CD4-positive, alpha-beta T cell treated with Interleukin-21 for 1 hour (primary cell): ENCODE results near the gene CNGA3.

Experiments used
- DNase-seq: peaks from one replicate; pipeline ENCODE4 v3.0.0-alpha.2; 2020

The CNGA3 gene

DNA sequence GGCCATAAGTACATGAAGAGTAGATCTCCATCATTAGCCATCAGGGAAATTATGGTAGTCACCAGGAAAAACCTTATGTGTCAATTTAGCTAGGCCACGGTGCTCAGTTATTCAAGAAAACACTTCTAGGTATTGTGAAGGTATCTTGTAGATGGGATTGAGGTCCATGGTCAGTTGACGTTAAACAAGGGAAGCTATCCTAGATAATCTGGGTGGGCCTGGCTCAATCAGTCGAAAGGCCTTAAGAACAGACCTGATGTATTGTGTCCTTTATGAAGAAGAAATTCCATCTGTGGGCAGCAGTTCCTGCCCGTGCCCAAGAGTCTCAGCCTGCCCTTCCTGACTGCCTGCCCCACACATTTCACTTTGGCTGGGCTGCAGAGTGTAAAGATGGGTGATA lies 16.7 kb upstream of the CNGA3 start:
- DNase-seq, result no peak

DNA sequence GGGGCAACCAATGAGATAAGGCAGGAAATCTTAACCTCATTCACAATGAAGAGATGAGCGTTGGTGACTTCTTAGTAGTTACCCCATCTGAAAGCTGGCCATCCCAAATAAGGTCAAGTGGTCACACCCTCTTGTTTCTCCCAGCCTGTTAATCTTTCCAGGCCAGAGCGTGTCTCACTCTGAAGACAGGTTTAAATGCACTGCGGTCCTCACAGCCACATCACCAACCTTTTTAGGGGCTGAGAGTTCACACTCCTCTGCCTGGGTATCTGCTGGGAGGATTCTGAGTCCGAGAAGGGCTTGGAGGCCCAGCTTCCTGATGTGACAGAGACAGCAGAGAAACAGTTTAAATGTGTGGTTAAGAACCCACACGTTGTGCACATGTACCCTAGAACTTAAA lies 13.3 kb upstream of the CNGA3 start:
- DNase-seq, result no peak

DNA sequence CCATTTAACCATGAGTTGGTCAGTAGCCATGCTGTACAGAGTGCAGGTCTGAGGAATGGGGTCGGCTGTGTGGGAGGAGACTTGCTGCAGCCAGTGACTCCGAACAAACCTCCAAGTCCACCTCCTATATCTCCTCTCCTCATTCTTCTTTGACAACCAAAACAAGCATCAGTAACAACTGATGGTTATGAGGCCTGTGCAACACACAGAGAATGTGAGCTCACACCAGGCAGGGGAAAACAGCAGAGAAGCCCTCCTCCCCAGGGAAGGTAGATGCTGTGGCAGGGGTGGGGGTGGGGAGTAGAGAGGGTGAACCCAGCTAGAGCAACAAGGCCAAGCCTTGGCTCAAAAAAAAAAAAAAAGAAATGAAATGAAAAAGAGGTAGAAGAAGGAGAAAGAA lies 12.3 kb upstream of the CNGA3 start:
- no peak for DNase-seq

DNA sequence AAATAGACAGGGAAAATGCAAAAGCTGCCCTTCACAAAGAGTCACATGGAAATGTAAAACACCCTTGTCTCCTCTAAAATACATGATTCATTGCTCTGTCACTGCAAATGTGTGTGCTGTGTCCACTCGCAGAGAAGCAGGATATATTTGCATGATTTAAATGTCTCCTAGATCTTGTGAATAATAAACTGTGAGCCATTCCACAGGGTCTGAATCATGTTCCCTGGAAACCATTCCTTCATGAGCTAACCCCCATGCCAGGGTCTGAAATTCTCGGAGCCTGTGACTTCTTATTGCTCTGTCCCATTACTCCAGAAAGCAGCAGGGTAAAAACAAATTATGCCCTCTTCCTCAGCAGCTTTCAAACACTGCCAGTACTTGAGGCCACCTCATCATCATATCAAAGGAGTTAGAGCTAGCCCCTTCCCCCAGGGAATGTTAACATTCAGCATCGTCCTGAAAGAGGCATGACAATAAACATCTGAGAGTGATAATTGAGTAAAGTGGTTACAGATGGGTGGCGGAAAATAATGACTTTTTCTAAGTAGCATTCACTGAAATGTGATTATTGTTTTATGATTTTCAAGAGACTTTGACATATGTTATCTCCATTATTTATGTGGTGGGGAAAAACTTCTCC lies 11.7 kb upstream of the CNGA3 start:
- DNase-seq, result no peak

DNA sequence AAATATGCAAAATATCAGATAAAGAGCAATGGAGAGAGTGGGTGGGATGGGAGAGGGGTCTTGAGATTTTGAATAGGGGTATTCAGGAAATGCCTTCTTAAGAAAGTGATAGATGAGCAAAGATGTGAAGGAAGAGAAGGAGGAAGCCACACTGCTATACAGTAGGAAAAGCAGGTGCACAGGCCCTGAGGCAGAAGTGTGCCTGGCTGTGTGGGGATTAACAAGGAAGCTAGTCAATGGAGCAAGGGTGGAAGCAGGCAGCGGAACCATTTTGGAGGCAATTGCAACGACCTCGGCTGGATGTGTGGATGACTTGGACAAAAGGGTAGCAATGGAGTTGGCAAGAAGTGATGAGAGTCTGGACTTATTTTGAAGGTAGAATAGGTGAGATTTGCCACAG lies 11.0 kb upstream of the CNGA3 start:
- DNase-seq, result no peak

DNA sequence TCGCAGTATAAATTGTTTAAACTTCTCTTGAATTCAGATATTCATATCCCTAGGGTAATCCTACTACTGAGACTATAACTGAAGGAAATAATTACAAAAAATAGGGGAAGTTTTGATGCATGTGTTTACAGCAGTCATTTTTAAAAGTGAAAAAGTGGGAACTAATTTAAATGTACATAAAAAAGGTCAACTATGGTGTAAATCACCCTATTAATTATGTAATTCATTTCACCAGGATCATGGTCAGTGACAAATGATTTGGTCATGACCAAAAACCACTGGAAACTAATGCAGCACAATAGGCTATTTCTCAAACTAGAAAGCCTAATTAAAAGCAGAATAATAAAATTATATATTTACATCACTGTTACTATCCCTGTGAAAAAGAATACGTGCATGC lies 5.0 kb upstream of the CNGA3 start:
- DNase-seq, result no peak

DNA sequence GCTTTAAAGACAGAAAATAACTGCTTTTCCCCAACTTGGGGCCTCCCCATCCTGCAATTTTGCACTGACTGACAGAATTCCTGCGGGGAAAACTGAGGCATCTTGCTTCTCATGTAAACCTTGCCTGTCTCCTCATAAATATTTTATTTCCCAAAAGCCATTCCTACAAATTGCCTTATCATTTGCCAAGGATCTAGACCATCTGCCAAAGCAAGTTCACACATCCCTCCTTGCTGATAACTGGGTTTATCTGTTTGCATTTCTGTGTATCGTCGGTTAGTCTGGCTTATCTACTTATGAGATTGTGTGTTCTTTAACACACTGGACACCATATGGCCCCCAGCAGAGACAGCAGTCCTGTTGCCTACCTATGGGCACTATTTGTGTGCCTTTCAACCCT lies 3.0 kb upstream of the CNGA3 start:
- no peak for DNase-seq

DNA sequence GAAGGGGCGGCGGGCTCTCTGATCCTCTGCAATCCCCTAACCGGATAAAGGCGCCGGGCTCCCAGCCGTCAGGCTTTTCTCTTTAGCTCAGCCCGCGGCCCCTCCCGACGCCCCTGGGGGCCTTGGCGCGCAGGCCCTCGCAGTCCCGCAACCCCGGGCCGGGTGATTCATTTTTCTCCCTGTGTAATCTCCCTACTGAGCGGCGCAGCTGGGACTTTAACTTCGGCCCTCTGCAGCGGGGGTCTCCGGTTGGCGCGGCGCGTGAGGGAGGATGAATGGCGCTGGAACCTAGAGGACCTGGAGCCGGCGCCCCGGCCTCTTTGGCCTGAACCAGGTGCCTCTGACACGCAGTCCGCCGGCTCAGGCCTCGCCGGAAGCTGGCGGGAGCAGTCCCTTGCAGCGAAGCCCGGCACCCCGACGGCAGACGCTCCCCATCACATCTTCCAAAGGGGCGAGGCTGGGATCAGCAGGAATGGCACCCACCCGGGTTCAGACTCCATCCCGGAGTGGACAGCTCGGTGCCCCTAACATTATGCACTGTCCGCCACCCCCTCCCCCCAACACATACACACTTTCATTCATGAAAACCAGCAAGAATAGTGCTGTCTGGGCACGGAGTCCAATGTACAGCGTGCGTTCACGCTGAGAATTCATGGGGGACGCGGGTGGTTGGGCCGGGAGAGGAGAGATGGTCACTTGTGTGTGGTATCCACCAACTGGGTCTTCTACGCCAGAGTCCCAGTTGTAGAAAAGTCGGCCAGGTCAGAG lies 1.2 kb downstream of the CNGA3 start:
- DNase-seq, result no peak

DNA sequence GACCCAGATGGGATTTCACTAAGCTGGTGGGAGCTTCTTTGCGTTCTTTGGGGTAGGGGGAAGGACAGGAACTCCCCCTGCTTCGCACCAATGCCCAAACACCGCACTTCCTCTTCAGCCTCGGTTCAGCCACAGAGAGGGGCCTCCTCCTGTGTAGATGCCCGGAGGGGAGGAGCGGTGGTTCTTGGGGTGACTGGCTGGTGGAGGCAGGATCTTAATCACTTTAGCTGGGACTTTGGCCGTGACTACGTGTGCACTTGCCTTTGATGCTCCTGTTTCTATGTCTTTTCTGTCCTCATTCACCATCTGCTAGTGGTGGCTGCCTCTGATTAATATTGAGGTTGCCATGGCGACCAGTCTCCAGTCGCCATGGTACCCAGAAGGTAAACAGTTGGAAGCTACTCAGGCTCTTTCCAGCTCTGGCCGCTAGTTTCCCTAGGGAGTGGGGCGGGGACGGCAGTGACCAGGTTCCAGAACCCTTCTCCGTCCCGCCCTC lies 1.9 kb downstream of the CNGA3 start:
- DNase-seq, result no peak

DNA sequence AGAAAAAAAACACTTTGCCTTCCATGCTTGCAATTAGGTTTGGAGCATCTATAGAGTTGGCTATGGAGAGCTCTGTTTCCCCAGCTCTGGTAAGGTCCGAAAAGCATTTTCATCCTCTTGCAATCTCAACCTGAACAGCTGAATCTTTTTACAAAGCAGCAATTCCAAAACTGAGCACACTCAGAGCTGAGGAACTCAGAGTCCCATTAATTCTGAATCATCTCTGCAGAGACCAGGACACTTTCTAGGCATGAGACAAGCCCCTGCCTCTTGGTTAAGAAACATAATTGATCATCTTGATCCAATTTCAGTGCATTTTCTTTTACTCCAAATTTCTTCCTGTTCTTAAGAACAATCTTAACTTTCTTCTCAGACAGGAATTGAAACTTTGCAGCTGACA lies 4.2 kb downstream of the CNGA3 start:
- no peak for DNase-seq

DNA sequence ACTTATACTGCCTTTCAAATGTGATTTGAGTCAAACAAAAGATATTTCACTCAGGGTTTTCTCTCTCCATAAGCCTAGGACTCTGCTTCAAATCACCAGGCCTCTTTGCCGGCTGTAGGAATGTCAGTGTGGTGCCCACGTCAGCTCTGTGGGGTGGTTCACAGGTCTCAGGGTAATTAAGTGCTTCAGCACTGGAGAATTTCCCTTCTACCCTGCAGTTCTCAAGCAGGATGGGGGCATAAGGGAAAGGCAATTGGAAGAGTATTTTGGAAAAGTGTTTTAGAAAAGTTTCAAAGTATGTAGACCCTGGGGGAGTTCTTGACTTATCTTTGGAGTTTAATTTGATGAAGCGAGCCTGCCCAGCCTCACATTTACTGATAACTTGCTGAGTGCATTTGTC lies 9.6 kb downstream of the CNGA3 start:
- DNase-seq, result no peak

DNA sequence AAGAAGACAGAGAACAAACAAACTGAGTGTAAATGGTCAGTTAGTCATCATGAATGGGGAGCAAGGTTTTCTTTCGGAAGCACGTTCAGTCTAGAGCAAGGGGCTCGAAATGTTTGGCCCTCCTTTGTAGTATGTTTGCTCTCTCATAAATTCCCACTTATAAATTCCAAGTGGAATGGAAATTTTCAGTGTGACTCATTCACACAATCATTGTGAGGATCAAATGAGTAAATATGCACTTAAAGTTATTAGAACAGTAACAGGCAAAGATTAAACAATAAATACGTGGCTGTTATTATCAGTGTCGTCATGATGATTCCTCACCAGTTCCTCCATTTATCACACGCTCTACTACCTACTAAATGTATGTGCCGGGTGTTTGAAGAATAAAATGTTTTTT lies 10.5 kb downstream of the CNGA3 start:
- no peak for DNase-seq

DNA sequence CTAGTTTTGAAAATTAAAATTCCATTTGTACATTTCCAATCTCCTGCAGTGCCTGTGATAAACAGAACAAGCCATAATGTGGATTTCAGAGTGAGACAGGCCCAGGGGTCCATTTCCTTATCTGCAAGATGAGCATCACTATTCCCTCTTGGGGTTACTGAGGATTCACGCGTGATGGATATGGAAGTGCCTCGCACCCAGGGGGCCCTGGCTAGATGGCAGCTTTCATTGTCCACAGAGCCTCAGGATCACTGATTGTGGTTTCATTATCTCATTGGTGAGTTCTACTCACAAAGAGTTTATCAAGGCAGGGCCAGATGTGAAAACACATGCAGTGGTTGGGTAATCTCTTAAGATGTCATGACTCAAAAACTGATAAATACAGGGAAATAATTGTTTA lies 11.6 kb downstream of the CNGA3 start:
- DNase-seq, result no peak

DNA sequence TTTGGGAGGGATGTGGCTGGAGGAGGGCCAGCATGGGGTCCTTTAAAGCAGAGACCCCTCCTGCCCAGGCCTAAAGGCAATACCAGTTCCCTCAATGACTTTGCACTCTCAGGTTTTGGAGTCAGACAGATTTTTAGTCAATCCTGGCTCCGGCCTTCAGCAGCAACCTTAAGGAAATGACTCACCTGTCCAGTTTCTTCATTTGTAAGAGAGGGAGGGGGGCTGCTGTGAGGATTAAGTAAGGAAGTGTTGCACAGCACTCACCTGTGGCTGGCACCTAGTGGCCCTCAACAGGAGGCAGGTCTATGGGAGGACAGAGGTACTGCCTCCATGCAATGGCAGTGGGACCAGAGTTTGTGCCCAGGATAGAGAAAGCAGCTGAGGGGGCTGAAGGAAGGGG lies 13.7 kb downstream of the CNGA3 start:
- no peak for DNase-seq

DNA sequence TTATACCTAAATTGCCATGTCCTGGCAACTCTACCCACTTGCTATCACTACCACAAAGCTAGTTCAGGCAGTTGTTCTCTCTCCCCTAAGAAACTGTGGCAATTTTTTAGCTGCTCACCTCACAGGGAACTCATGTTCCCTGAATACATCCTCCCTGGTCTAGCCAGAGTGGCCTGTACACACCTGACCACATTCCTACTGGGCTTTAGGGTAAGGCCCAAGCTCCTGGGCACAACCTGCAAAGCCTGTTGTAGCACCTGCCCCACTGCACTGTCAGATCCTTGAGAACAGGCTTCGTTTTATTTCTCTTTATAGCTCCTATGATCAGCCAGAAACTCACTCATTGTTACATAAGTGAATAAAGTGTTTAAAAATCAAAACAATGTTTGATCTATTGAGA lies 21.5 kb downstream of the CNGA3 start:
- DNase-seq, result no peak

DNA sequence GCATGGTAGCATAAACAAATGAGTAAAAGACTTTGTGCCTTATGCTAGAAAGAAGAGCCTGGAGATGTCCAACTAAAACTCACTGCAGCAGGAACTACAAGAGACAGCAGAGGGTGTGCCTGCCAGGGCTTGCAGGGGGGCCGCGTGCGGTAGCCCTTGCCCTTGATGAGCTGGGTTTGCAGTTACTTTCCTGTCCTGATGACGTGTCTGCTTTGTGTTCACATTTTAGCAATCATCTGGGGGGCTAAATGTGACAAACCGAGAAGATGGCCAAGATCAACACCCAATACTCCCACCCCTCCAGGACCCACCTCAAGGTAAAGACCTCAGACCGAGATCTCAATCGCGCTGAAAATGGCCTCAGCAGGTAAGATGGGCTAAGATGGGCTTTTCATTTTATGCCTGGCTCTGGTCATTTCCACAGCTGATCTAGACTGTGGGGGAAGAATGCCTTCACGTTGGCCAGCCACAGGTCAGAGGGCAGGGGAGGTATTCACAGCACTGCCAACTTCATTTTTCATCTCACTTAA lies 23.5 kb downstream of the CNGA3 start:
- DNase-seq, result no peak

DNA sequence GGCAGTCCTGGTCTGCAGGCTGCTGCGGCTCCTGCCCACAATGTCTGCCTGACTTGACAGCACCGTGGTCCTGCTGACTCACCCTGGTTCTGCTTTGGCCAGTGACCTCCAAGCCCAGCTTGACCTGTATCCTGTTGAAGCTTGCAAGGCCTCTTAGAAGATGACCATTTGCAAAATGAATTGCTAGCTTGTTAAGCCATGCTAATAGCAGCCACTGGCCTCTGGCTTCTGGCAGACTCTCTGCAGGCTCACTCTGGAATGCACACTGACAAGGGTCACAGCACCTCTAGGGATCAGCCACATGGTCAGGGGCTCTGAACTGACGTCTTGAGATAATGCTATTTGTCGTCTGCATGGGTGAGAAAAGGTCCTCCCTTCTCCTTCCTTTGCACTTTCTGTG lies 25.9 kb downstream of the CNGA3 start:
- no peak for DNase-seq

DNA sequence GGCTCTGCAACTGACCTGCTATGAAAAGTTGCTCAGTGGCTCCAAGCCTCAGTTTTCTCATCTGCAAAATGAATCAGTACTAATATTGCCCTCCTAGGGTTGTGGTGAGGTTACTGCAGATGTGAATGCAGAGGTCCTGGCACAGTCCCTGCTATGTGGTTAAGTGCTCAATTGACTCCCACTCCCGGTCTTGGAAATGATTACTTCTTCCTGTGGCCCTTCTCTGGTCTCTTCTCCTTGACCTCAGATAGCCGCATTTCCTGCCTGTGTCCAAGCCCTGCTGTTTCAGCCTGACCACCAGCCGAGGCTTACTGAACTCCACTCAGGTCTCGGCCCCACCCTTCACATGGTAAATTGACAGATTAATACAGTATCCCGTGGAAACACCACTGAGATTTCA lies 26.3 kb downstream of the CNGA3 start:
- DNase-seq, result no peak

DNA sequence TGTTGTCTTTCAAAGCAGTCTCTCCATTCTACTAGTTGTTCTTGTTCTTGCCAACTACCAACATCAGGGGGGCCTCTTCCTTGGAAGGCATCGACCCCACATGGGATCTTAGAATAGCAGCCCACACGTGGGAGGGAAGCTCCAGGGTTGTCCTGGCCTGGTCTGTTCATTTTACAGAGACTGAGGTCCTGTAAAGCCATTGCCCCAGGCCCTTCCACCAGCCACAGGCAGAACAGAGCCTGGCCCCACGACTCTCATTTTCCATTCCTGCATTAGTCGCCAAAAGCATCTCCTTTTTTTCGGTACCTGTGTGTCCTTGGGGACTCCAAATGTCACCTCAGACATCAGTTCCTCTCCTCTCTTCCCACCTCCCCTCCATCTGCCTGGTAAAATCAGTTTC lies 28.0 kb downstream of the CNGA3 start:
- no peak for DNase-seq

DNA sequence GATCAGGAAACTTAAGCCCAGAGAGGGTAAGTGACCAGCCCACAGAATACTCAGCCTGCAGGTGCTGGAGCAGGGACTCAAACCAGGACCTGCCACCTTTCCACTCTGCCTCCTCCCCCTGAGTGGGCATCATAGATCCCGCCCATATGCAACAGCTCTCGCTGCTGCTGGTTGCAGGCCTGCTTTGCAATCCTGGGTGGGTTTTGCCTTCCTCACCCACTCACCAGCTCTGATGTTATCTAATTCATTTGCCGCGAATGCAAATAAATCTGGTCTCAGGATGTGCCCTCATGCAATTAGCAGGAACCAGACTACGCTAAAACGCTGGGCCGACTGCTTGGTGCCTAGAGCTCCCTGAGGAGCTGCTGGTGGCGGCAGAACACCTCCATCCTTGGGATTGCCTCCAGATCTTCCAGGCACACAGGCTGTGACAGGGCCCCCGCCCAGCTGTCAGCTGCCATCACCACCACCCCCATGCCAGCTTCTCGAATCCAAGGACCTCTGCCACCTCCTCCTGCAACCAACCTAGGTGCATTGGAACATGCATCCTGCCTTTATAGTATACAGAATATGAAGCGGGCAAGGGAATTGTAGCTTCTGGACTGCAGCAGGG lies 28.8 kb downstream of the CNGA3 start:
- DNase-seq, result no peak

DNA sequence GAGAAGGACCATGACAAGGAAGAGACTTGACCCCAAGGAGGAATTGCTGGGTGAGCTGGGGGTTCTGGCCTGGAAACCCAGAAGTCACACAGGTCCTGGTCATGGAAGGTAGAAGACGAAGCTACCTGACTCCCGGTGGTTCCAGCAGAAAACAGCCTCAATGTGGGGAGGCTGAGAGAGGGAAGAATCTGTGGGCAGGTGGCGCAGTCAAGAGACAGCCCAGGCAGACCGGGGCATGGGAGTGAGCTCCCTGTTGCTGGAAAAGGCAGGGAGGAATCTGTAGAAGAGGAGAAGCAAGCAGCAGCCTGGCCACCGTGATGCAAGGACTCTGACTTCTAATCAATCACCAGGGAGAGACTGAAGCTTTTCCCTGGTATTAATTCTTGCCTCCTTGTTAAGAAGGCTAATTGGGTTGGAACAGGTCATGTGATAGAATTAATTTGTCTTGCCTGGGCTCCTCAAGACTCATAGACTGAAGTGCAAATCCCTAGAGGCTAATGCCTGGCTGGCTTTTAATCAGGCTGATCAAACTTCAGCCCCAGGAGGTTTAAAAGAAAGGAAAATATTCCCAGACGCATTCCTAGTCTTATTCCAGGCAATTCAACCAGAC lies 30.1 kb downstream of the CNGA3 start:
- no peak for DNase-seq

DNA sequence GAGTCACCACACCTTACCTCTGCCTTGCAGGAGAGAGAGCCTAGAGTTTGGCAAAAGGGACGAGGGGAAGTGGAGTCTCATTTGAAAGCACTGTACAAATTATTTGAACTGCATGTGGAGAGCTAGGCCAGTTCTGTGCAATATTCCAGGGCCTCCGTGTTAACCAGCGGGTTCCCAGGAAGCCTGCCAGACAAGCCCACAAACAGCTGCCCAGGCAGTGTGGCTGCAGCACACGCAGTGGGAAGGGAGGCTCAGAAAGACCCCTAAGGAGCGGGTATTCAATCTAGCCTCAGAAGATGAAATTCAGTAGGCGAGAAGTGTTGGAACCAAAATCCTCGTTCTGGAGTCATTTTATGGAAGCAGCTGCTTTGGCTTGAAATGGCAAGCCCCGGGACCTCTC lies 30.7 kb downstream of the CNGA3 start:
- DNase-seq, result no peak

DNA sequence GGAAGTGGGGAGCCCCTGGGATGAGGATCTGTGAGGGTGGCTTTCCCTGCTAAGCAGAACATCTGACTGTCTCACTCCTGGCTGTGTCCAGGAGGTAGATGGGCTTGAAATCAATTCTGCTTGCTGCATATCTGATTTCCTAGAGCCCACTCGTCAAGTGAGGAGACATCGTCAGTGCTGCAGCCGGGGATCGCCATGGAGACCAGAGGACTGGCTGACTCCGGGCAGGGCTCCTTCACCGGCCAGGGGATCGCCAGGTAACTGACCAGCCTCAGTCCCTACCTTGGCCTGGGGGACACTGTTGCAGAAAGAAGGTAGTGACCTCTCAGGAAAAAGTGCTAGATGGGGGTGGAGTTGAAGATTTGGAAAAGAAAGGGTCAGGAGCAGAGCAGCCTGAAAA lies 31.3 kb downstream of the CNGA3 start:
- no peak for DNase-seq

DNA sequence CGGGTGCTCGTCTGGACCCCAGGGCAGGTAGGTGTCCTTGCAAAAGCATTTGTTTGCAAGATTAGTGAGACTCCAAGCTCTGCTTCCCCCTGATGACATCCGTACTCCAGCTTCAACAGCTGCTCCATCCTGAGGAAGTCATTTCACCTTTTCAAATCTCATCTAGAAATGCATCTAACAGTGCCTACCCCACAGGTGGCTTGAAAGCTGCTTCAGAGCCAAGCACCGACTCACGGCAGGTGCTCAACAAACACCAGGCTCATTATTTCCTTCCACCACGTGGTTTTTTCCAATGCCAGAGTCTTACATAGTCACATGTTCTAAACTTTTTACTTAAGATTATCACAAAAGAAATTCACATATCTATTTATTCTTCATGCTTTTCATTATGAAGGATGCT lies 31.9 kb downstream of the CNGA3 start:
- DNase-seq, result no peak
